DMS79 treated with DMSO at 0.1 percent for 48 hours (cell line): ENCODE measurements around the gene PPP6R3.
"Not testable (repeated sequence)": the region's sequence is repeated elsewhere in the genome, so short reads cannot be mapped to it uniquely, and the experiment has no call there.

Experiments used
- DNase-seq: peaks from one replicate; lab custom pipeline; 2025; lab: John Stamatoyannopoulos, UW

Gene PPP6R3

DNA sequence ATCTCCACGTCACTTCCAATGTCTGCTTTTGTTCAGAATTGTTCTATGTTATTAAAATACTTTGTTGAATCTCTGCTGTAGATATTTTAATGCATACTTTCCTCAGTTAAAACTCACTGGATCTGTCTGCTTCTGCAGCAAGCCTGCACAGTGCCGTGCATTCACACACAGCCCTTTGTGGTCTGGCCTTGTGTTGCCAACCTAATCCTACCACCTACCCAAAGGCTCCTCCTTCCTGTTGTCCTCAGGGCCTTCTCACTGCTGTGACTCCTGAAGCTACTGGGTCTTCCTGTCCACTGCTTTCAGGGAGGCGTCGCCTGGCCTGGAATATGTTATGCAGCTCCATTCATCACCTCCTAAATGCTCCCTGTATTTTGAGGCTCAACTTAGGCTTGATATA lies 67.0 kb downstream of the PPP6R3 start:
- DNase-seq, result no peak

DNA sequence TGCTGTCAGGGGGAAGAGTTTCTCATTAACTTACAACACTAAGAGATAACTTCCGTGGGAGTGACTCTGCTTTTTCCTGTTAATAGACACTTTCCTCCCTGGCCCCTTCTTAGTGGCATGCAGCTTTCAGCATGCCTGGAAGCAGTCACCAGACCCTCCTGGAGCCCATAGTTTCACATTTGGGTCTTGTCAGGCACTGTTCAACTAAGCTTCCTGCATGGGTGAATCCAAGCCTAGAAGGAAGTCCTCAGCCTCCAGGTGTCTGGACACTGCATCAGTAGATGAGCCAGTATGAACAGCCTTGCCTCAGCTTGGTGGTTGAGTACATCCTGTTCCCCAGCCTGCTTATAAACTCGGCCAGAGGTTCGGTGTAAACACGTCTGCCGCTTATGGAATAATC lies 68.1 kb downstream of the PPP6R3 start:
- no peak for DNase-seq

DNA sequence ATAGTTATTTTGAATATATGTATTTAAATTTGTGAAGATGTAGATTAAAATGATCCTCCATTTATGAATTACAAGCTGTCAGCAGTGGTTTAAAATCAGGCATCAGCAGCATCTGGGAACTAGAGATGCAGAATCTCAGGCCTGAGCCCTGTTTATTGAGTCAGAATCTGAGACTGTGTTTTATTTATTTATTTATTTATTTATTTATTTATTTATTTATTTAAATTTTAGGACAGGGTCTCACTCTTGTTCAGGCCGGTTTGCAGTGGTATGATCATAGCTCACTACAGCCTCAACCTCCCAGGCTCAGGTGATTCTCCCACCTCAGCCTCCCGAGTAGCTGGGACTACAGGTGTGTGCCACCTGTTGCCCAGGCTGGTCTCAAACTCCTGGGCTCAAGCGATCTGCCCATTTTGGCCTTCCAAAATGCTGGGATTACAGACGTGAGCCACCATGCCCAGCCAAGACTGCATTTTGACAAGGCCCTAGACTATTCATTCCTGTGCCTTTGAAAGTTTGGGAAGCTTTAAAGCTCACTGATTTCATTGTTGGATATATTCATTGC lies 70.7 kb downstream of the PPP6R3 start:
- DNase-seq, result no peak

DNA sequence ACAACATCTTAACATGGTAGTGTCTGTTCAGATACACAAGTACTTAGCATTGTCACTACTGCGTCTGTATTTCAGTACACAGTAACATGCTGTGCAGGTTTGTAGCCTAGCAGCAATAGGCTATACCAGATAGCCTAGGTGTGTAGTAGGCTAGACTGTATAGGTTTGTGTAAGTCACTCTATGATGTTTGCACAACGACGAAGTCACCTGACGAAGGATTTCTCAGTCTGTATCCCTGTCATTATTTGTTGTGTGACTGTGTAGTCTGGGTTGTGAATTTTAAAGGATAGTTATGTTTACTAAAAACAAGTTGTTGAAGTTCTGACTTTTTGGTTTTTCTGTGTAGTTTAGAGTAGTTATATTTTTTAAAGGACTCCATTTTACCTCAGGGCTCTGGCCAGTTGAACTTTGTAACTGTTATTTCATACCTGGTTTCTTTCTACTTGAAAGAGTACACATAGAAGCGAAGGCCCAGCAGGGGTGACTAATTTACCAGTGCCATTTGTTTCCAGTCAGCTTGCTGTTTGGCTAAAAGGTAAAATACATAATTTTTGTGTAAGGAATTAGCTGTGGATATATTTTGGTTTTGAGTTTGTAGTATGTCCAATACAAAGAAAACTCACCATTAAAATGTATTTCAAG lies 72.3 kb downstream of the PPP6R3 start:
- no peak for DNase-seq

DNA sequence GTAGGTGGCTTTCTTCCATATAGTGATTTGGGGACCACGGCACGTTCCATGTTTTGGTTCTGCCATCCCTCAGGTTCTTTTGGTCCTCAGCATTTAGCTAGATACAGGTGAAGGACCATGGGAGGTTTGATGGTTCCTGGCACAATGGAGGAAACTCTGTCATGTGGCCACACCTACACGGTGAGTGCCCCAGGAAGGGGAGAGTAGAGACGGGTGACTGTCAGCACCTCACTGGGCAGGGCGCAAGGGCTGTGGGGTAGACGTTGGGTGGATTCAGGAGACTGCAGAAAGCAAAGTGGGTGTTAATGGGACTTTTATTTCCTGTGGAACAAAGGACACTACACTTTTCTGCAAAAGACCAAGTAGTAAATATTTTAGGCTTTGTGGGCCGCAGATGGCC lies 73.4 kb downstream of the PPP6R3 start:
- DNase-seq, result no peak

DNA sequence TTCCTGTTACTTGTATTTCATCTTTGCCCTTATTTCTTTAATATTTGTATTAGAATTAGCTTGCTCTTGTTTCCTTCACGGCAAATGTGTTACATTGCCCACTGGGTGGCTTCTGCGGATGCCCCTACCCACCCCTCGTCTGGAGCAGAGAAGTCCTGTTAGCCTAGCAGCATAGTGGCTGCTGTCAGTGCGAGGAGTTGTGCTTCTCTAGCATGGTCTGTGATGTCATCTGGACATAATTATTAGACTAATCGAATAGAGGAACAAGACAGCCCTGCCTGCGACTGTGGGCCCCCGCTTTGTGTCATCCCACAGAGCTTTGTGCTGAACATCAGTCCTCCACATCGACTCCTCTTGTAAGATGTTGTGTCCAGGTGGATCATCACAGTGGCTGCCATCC lies 74.5 kb downstream of the PPP6R3 start:
- no peak for DNase-seq

DNA sequence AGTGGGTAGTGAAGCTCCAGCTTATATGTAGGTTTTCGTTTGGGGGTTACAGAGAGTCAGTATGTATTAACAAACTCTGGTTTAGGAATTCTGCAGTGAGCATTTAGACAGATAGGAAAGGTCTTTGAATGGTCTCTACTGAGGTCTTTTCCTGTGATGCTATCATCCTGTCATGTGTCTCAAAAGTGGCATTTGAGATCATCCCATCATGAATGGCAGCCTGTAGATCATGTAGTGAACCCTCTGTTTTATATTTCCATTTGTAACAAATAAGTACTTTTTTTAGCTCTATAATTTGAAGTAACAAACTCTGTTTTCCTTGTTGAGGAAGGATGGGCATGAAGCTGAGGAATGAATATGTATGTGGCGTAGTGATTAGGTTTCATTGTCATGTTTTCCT lies 76.2 kb downstream of the PPP6R3 start:
- DNase-seq, result no peak

DNA sequence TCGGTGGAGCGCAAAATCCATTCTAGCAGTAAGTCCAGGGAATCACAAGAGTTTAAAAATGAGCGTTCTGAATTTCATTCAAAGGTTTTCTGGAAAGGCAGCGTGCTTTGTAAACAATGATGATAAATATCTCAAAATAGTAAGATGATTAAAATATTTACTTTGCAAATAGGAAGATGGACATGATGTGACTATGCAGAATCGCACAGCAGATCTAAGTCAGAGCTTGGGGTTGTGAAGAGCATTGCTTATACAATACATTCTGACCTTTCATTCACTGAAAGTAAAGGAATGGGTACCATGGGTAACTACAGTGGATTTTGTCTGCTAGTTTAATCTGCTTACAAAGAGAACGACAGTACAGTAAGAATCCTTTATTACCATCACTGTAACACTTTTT lies 77.5 kb downstream of the PPP6R3 start:
- DNase-seq, result no peak

DNA sequence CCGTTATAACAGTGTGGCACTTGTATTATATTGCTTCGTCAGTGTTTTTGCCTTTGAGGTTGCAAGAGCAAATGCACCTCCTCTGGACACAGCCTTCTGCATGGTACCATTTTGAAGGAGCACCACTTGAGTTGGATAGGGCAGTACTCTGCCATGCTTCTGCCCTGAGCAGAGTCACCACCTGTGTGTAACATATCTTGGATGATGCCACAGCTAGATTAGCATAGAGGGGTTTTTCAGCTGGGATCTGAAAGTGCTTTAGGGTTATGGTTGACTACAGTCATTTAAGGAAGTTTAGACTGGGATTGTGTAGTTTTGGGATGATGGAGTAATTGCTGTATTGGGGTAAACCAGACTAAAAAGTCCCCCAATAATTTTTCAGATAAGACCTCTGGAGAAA lies 78.8 kb downstream of the PPP6R3 start:
- DNase-seq, result no peak

DNA sequence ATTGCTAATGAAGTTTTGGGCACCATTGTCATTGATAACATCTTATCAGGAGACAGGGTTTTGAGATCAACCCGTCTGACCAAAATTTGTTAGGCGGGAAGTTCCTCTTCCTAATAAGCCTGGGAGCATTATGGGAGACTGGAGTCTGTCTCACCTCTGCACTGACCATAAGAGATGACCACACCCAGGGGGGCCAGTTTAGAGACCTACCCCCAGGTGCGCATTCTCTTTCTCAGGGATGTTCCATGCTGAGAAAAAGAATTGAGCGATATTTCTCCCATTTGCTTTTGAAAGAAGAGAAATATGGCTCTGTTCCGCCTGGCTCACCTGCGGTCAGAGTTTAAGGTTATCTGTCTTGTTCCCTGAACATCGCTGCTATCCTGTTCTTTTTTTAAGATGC lies 80.0 kb downstream of the PPP6R3 start:
- not testable (repeated sequence) for DNase-seq

DNA sequence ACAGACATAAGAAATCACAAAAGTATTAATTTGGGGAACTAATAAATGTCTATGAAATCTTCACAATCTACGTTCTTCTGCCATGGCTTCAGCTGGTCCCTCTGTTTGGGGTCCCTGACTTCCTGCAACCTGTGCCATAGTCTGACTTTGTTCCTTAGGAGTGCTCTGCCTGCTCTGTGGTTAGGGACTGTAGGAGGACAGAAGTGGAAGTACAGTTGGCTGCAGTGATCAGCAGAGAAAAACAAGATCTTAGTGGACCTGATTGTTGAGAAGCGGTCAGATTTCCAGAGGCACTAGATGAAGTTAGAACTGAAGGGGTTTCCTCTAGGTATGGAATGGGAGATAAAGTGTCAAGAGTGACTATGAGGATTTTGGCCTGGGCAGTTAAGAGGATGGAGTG lies 80.6 kb downstream of the PPP6R3 start:
- no peak for DNase-seq

DNA sequence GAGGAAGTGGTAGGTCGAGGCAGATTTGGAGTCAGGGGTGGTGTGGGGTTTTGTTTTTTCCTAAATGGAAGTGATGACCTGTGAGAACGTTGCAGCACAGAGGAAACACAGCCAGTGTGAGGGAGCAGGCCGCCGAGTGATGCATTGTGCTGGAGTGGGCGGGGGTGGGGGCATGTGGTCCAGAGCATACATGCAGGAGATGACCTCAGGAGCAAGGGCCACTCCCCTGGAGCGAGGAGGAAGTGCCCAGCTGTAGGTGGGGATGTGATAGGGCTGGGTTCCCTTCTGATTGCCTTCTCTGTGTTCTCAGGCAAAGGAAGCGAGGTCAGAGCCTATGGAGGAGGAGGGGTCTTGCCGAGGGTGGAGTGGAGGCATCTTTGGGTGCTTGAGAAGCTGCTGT lies 81.4 kb downstream of the PPP6R3 start:
- DNase-seq, result no peak

DNA sequence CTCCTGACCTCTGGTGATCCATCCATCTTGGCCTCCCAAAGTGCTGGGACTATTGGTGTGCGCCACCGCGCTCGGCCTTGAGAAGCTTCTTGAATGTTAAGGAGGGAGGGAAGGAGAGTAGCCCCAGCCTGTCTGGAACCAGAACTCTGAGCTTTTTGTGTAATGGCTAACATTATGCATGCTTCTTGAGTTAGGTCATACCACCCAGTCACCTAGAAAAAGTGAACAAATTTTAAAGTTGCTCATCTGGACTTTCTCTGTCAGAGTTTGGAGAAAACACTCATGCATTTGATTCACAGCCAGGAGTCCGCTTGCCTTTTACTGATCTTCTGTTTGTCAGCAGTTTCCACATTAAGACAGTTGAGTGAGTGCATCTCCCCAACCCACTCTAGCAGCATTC lies 82.1 kb downstream of the PPP6R3 start:
- no peak for DNase-seq

DNA sequence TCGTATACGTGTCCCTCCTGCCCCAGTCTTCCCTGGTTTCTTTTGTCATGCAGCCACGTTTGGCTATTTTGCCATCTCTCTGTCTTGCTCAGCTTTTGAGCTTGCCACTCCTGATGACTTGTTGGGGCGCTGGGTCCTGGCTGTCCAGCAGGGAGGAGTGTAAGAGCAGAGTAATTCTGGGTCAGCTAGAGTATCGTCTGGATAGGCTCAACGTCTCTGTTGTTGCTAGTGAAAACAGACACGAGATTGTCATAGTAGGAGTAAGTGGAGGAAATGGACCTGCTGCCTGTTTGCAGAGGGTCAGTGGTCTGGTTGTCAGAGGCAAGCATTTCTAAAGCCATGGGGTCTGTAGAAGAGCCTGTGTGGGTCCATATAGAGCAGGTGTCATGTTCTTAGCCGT lies 83.0 kb downstream of the PPP6R3 start:
- no peak for DNase-seq

DNA sequence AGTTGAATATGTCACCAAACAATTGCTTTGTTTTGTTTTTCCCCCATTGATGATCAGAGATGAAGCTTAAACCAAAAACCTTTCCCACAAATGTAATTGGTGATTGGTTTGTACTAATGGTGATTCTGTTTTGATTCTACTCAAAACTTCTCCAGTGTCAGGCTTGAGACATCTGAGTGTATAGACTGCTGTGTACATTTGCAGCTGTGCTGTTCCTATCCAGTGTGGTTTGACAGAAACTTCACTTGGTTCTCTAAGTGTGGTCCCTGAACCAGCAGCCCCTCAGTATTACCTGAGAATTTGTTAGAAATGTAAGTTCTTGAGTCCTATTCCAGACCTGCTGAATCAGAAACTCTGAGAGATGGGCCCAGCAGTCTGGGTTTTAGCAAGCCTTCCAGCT lies 84.8 kb downstream of the PPP6R3 start:
- DNase-seq, result no peak

DNA sequence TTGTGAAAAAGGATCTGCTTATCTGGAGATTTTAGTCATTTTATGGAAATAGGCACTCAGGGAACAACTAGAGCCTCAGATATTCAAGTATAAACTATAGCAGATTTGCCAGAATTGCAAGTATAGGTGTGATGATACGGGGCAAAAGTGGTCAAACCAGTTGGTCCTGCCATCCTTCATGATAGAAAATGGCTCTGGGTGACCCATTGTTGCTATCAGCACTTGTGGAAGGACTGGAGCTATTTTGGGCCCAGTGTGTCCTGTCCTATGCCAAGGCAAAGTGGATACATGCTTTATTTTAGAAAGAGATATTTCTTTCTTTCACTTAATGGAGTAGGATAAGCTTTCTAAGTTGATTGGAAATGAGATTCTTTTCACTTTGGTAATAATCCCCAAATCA lies 85.2 kb downstream of the PPP6R3 start:
- no peak for DNase-seq

DNA sequence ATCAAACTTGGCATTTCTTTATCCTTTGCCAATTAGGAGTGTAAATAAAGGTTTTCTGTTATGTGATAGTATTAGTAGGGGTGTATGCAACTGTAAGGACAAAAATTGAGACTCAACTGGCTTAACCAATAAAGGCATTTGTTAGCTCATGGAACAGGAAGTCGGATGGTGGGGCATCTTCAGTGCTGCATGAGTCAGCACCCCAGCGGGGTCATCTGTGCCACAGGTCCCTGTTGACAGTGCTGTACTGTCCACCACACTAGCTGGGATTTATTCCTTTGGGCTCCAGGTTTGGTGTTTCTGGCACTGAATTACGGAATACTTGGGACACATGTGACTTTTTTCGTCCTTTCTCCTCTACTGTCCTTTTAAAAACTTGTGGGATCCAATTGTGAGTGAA lies 86.0 kb downstream of the PPP6R3 start:
- no peak for DNase-seq

DNA sequence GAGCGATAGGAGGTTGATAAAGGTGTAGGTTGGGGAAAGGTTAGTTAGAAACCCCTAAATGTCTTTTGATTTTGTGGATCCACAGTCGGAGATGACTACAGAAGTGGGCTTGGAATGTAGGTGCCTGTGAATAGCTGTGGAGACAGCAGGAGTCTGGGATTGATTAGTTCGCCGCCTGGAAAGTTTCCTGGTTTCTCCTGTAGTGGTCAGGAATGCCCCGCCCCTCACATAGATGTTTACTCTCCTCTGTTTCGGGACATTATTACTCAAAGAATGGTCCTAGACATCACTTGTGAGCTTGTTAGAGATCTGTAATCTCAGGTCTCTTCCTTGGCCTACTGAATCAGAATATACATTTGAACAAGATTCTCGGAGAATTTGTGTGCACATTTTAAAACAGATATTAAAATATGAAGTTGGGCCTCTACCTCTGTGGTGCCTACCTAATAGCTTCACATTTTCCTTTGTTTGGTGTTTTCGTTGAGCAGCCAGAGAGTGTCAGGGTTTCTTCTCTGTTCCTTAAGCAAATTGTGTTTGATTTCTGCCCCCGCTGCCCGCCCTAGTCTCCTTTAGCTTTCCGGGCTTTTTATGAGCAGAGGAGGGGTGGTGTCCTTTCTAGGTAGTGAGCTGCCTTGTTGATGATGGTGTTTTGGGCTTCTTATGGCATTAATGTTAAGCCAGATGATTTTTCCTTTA lies 89.4 kb downstream of the PPP6R3 start:
- no peak for DNase-seq

DNA sequence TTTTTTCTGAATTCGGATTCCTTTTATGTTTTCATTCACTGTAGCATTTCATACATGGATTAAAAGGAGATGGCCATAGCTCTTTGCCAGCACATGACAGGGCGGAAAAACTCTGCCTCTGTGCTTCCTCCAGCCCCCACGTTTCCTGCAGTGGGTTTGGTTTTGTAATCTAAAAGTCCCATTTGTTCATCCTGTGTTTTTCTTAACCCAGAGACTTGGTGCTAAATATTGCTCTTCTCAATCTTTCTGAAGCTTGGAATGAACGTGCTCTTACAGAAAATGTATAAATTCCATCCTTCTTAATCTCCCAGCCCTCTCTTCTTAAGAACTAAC lies 89.9 kb downstream of the PPP6R3 start:
- DNase-seq, result no peak

DNA sequence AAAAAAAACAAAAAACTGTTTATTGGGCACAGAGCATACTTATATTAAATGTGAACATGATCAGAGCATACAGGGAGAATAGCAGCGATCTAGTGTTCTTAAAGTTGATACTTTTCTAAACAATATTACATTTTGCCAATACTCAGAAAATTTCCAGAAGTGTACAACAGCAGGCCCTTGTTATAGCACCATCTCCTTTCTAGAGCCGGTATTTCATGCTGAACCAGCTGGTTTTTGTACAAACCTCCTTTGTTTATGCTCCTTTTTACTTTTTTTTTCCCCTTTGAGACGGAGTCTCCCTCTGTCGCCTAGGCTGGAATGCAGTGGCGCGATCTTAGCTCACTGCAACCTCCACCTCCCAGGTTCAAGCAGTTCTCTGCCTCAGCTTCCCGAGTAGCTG lies 90.7 kb downstream of the PPP6R3 start:
- DNase-seq, result no peak

DNA sequence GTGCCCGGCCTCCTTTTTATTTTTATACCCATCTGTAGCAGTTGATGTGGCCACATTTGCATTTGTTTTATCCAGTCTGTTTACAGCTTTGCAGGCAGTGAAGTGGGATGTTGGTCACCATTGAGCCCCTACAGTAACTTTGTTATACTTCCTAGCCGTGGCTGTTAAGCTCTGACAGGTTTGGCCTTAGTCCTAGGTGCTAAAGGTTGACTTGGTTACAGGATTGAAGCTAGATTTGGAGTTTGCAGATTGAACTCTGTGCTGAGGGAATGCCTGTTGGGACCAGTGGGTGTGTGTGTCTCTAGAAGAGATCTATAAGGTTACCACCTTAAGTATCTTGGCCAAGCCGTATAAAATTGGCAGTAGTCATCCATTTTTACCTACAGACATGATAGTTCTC lies 91.2 kb downstream of the PPP6R3 start:
- no peak for DNase-seq

DNA sequence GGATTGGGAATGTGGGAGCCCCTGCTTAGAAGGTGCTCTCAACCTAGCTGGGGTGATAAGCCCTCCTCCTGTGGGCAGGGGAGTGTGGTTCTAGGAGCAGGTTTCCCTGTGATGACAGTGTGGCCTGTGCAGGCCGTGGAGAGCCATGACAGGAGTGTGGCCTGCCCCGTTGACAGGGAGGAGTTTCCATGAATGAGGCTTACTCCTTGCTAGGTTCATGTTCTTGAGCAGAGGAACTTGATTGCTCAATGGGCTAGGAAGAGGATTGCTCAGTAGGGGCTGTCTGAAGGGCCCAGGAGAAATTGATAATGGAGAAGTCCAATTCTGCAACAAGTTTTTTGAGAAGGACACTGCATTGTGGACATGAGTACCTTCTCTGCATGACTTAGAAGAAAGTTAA lies 92.0 kb downstream of the PPP6R3 start:
- DNase-seq, result no peak

DNA sequence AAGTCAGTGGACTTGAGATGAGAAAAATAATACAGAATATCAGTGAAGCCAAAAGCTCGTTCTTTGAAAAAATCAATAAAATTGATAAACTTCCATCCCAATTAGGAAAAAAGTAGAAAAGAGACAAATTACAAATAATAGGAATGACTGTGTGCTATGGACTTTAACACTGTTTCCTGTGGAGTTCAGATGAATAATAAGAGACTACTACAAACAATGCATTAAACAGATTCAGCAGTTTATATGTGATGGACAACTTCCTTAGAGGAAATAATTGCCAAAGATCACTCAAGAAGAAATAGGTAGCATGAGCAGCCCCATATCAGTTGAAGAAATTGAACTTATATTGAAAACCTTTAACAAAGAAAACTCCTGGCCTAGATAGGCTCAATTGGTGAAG lies 99.7 kb downstream of the PPP6R3 start:
- DNase-seq, result no peak

DNA sequence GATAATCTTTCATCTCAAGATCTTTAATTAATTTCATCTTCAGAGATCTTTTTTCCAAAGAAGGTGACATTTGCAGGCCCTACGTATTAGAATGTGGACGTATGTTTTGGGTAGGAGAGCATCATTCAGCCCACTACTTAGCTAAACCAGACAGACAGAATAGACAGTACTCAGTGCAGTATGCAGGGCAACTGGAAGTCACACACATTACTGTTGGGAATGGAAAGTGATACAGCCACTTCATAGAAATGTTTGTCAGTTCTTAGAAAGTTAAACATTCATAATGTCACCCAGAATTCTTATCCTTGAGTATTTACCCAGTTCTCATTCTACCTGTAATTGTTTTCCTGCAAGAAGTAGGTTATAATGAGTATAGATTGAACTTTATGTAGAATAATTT lies 102.9 kb downstream of the PPP6R3 start:
- no peak for DNase-seq
